ENCODE data around the gene NPC2.

The NPC2 gene

GRCh38 chr14:74519316-74520074 is 26.4 kb upstream of the NPC2 start:
- no peak for DNase-seq (ENCODE audit: low read depth in 2 of 2)

- DNase-seq (ENCODE audit: low read depth in 2 of 2): no peak
Measured at GRCh38 chr14:74518221-74518620, 25.1 kb upstream of the NPC2 start.

GRCh38 chr14:74517731-74518130 is 24.6 kb upstream of the NPC2 start:
- no peak for DNase-seq (ENCODE audit: low read depth in 2 of 2)

GRCh38 chr14:74516451-74517160 is 23.5 kb upstream of the NPC2 start:
- no peak for DNase-seq (ENCODE audit: low read depth in 2 of 2)

- no peak for DNase-seq (ENCODE audit: low read depth in 2 of 2)
Measured at GRCh38 chr14:74515891-74516412, 22.8 kb upstream of the NPC2 start.

GRCh38 chr14:74514471-74514941 is 21.4 kb upstream of the NPC2 start:
- no peak for DNase-seq (ENCODE audit: low read depth in 2 of 2)

GRCh38 chr14:74511966-74512830 is 19.1 kb upstream of the NPC2 start:
- DNase-seq (ENCODE audit: low read depth in 2 of 2): no peak

GRCh38 chr14:74510959-74511409 is 17.9 kb upstream of the NPC2 start:
- no peak for DNase-seq (ENCODE audit: low read depth in 2 of 2)

- no peak for DNase-seq (ENCODE audit: low read depth in 2 of 2)
Measured at GRCh38 chr14:74510223-74510931, 17.3 kb upstream of the NPC2 start.

GRCh38 chr14:74509587-74510222 is 16.6 kb upstream of the NPC2 start:
- DNase-seq (ENCODE audit: low read depth in 2 of 2): no peak

- DNase-seq (ENCODE audit: low read depth in 2 of 2): no peak
Measured at GRCh38 chr14:74508844-74509428, 15.8 kb upstream of the NPC2 start.

GRCh38 chr14:74508292-74508731 is 15.2 kb upstream of the NPC2 start:
- DNase-seq (ENCODE audit: low read depth in 2 of 2): no peak

GRCh38 chr14:74507840-74508239 is 14.7 kb upstream of the NPC2 start:
- DNase-seq (ENCODE audit: low read depth in 2 of 2): no peak

GRCh38 chr14:74507085-74507484 is 14.0 kb upstream of the NPC2 start:
- no peak for DNase-seq (ENCODE audit: low read depth in 2 of 2)

- no peak for DNase-seq (ENCODE audit: low read depth in 2 of 2)
Measured at GRCh38 chr14:74506411-74506851, 13.3 kb upstream of the NPC2 start.

GRCh38 chr14:74505831-74506230 is 12.7 kb upstream of the NPC2 start:
- no peak for DNase-seq (ENCODE audit: low read depth in 2 of 2)

GRCh38 chr14:74504874-74505720 is 12.0 kb upstream of the NPC2 start:
- no peak for DNase-seq (ENCODE audit: low read depth in 2 of 2)

- DNase-seq (ENCODE audit: low read depth in 2 of 2): no peak
Measured at GRCh38 chr14:74504412-74504811, 11.3 kb upstream of the NPC2 start.

GRCh38 chr14:74503938-74504335 is 10.8 kb upstream of the NPC2 start:
- no peak for DNase-seq (ENCODE audit: low read depth in 2 of 2)
